HG03135 (cell line): ENCODE results near the gene TARBP2.

Experiments
- ATAC-seq: cut with Tn5 transposase; IDR thresholded peaks from one replicate; pipeline ENCODE4 v1.9.1; 2021; ENCODE audit warnings: mild to moderate bottlenecking, moderate library complexity; ENCODE audit not compliant: unreplicated experiment

The TARBP2 gene

GRCh38 chr12:53500776-53501614, at the start of gene TARBP2:
Gene TARBP2, plus strand, starts transcription at chr12:53501283. Its CDS starts 126 bp downstream, at chr12:53501409.
- ATAC-seq = peak; percentile 79

GRCh38 chr12:53451661-53452158, 49.4 kb upstream of the TARBP2 start, which contains the start of gene PCBP2:
Gene PCBP2, plus strand, starts transcription at chr12:53452102. Its CDS starts 2,699 bp downstream, at chr12:53454801.
- peak; percentile 95 for ATAC-seq

- ATAC-seq = no peak
Measured at GRCh38 chr12:53452159-53453077, 48.7 kb upstream of the TARBP2 start.

- no peak for ATAC-seq
Measured at GRCh38 chr12:53453953-53454640, 47.0 kb upstream of the TARBP2 start.

GRCh38 chr12:53454707-53455106, 46.4 kb upstream of the TARBP2 start:
- no peak for ATAC-seq

- ATAC-seq = no peak
Measured at GRCh38 chr12:53456654-53457366, 44.3 kb upstream of the TARBP2 start.

- no peak for ATAC-seq
Measured at GRCh38 chr12:53459097-53459496, 42.0 kb upstream of the TARBP2 start.

GRCh38 chr12:53461059-53461458, 40.0 kb upstream of the TARBP2 start:
- ATAC-seq = no peak

GRCh38 chr12:53461591-53461990, 39.5 kb upstream of the TARBP2 start:
- no peak for ATAC-seq

- no peak for ATAC-seq
Measured at GRCh38 chr12:53462935-53463334, 38.1 kb upstream of the TARBP2 start.

GRCh38 chr12:53463802-53464560, 37.1 kb upstream of the TARBP2 start:
- no peak for ATAC-seq

- no peak for ATAC-seq
Measured at GRCh38 chr12:53464685-53465418, 36.2 kb upstream of the TARBP2 start.

- ATAC-seq = no peak
Measured at GRCh38 chr12:53465679-53466078, 35.4 kb upstream of the TARBP2 start.

GRCh38 chr12:53466640-53467039, 34.4 kb upstream of the TARBP2 start:
- no peak for ATAC-seq

GRCh38 chr12:53467082-53467481, 34.0 kb upstream of the TARBP2 start:
- no peak for ATAC-seq

GRCh38 chr12:53467880-53468279, 33.2 kb upstream of the TARBP2 start:
- no peak for ATAC-seq

- ATAC-seq = no peak
Measured at GRCh38 chr12:53468282-53468681, 32.8 kb upstream of the TARBP2 start.

- no peak for ATAC-seq
Measured at GRCh38 chr12:53472056-53472582, 29.0 kb upstream of the TARBP2 start.
